Adrenal gland (tissue), 5 donors: ENCODE results near the gene DCHS1.

Source experiments
- POLR2A ChIP-seq, 2 donors: fragments of 450-650 bp; IDR thresholded peaks; one replicate each; pipeline ENCODE4 v1.6.1; 2017; ENCODE audit warnings: antibody characterized with exemption in 2 of 2, mild to moderate bottlenecking in 2 of 2, moderate library complexity in 1 of 2
- TF ChIP-seq, protein P1 (sequence below), 6 experiments: fragments of 450-650 bp in 4 of 6; fragments of 200-600 bp in 2 of 6; sonication (generic) in 1 of 6; IDR thresholded peaks; 1 replicate in 5 of 6; 2 replicates in 1 of 6; pipeline versions ENCODE4 v1.5.1 to v1.8.0; 2016 to 2021; ENCODE audit warnings: antibody characterized with exemption in 6 of 6, mild to moderate bottlenecking in 2 of 6, moderate library complexity in 1 of 6
- donor health status: DM: no; HTN: no; CAD: no.

DNA sequence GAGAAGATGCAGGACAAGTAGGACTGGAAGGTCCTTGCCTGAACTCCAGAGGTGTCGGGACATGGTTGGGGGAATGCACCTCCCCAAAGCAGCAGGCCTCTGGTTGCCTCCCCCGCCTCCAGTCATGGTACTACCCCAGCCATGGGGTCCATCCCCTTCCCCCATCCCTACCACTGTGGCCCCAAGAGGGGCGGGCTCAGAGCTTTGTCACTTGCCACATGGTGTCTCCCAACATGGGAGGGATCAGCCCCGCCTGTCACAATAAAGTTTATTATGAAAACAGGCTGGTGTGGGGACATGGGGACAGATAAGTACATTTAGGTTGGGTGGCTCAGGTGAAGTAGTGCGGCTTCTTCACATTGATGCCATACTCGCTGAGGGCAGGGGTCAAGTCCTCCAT lies 45.0 kb downstream of the DCHS1 start:
- no peak for TF ChIP-seq POLR2A (IDR thresholded peaks at IDR 0.05)
- TF ChIP-seq, protein P1, sequence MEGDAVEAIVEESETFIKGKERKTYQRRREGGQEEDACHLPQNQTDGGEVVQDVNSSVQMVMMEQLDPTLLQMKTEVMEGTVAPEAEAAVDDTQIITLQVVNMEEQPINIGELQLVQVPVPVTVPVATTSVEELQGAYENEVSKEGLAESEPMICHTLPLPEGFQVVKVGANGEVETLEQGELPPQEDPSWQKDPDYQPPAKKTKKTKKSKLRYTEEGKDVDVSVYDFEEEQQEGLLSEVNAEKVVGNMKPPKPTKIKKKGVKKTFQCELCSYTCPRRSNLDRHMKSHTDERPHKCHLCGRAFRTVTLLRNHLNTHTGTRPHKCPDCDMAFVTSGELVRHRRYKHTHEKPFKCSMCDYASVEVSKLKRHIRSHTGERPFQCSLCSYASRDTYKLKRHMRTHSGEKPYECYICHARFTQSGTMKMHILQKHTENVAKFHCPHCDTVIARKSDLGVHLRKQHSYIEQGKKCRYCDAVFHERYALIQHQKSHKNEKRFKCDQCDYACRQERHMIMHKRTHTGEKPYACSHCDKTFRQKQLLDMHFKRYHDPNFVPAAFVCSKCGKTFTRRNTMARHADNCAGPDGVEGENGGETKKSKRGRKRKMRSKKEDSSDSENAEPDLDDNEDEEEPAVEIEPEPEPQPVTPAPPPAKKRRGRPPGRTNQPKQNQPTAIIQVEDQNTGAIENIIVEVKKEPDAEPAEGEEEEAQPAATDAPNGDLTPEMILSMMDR (IDR thresholded peaks at IDR 0.05) = no peak
